Panc1 (cell line): ENCODE data around the gene SASS6. TPM values are rescaled to one million over a fixed set of nuclear protein-coding genes. Genes with fewer than 3 reads are reported as not detected.

ENCODE experiments used
- ATAC-seq: fragments of 200-7000 bp; cut with Tn5 transposase; 2 replicates; pipeline ENCODE4 v1.9.1; 2020; ENCODE audit warnings: mild to moderate bottlenecking, moderate library complexity
- BruUV-seq: library from RNA; stranded (reverse); fragments of 400-500 nt; replicated peaks from 2 replicates; lab custom pipeline; 2021; lab: Mats Ljungman, UMichigan
- CTCF ChIA-PET: fragments of 300-600 bp; sonication (Branson Sonifier 250); formaldehyde crosslinking; loops from one replicate; lab custom pipeline; 2022; ENCODE audit warnings: antibody characterized with exemption; lab: Charles Lee
- POLR2A ChIA-PET: fragments of 300-600 bp; sonication (Branson Sonifier 250); formaldehyde crosslinking; loops from one replicate; lab custom pipeline; 2022; ENCODE audit warnings: antibody characterized with exemption; lab: Charles Lee
- DNase-seq: peaks from one replicate; pipeline ENCODE4 v3.0.0-alpha.2; 2010; ENCODE audit warnings: low read depth, low spot score
- H3K27ac ChIP-seq: 2 replicates; pipeline ENCODE4 v1.5.1; 2011; ENCODE audit warnings: mild to moderate bottlenecking, low read length, inconsistent platforms
- H3K27me3 ChIP-seq: fragments of 200-500 bp; sonication (Bioruptor generic); 2 replicates; pipeline ENCODE4 v1.6.0; 2014; ENCODE audit warnings: low read length, inconsistent platforms; ENCODE audit not compliant: control insufficient read depth, insufficient read depth
- H3K36me3 ChIP-seq: fragments of 200-500 bp; sonication (Bioruptor generic); 2 replicates; pipeline ENCODE4 v1.5.1; 2014; ENCODE audit warnings: inconsistent platforms, mild to moderate bottlenecking, low read length, moderate library complexity; ENCODE audit not compliant: control insufficient read depth, insufficient read depth
- H3K4me1 ChIP-seq: 2 replicates; pipeline ENCODE4 v1.5.1; 2011; ENCODE audit warnings: inconsistent platforms, mild to moderate bottlenecking, low read length, moderate library complexity; ENCODE audit not compliant: control insufficient read depth, insufficient read depth
- H3K4me3 ChIP-seq, 2 experiments: 2 replicates each; pipeline ENCODE4 v1.5.1; 2011 to 2012; ENCODE audit warnings: low read depth in 2 of 2, low read length in 2 of 2, mild to moderate bottlenecking in 2 of 2, inconsistent platforms in 1 of 2, moderate library complexity in 1 of 2
- H3K9me3 ChIP-seq: fragments of 200-500 bp; sonication (Bioruptor generic); 2 replicates; pipeline ENCODE4 v1.5.1; 2014; ENCODE audit warnings: low read depth, mild to moderate bottlenecking, inconsistent platforms, low read length, moderate library complexity; ENCODE audit not compliant: control insufficient read depth, insufficient read depth
- CTCF ChIP-seq: fragments of 450-650 bp; IDR thresholded peaks from 2 replicates; pipeline ENCODE4 v1.5.1; 2017; ENCODE audit warnings: mild to moderate bottlenecking
- REST ChIP-seq, 2 experiments: IDR thresholded peaks; 2 replicates each; pipeline ENCODE4 v1.6.1; 2011 to 2012; ENCODE audit warnings: low read depth in 2 of 2, control low read depth in 1 of 2, low read length in 1 of 2, mild to moderate bottlenecking in 1 of 2, moderate library complexity in 1 of 2; ENCODE audit not compliant: insufficient read depth in 1 of 2
- in situ Hi-C: cut with HindIII; loops from 2 replicates; pipeline ENCODE4 v1.10.0; 2016; ENCODE audit warnings: low sequenced_read_pairs, low pct_unique_long_range_greater_than_20kb
- intact Hi-C: fragments of 100-400 bp; cut with micrococcal nuclease; formaldehyde crosslinking; loops from one replicate; pipeline ENCODE4 v1.10.0; 2022; ENCODE audit not compliant: unreplicated experiment
- total RNA-seq: library from RNA; stranded (reverse); gene quantifications from one replicate; pipeline ENCODE4 v1.2.1, GENCODE V29; 2021; ENCODE audit not compliant: unreplicated experiment

SASS6 gene
- total RNA-seq, 1 experiment from 2014 or later: 6.2 TPM

- CTCF ChIA-PET: no interaction called here
- H3K27me3 ChIP-seq: no peaks in the 10 kb centered on the region
- no peaks in the 10 kb centered on the region for H3K9me3 ChIP-seq
- no peaks in the 10 kb centered on the region; the same call in 1 of the 2 replicates for H3K4me1 ChIP-seq
- peaks cover 6% of the 10 kb centered on the region; the same call in 1 of the 2 replicates for H3K36me3 ChIP-seq
- POLR2A ChIA-PET: no interaction called here
- no peak overlapping the region for H3K27ac ChIP-seq
- DNase-seq (no peak), ATAC-seq (no peak)
- BruUV-seq: no TSS peak
- in situ Hi-C loops: no loop called here
- no peak for TF ChIP-seq REST (IDR thresholded peaks at IDR 0.05; ENCODE audit: insufficient read depth in 1 of 2, low read depth in 2 of 2, low read length in 1 of 2)
- TF ChIP-seq CTCF: peak; percentile 21; the same call in 1 of the 2 replicates
- intact Hi-C loops: loop anchor here (10.0 kb wide), 1 partner anchor 230 kb away; no protein-coding TSS in a partner anchor
- no peak overlapping the region for H3K4me3 ChIP-seq
These were observed 98.3 kb downstream of the SASS6 start for GRCh38 chr1:100034470-100034869.

Other genes with a start within 250 kb of the SASS6 start
- 15.9 TPM for gene SLC35A3, start 162.9 kb downstream of the SASS6 start, total RNA-seq
- 6.2 TPM for gene TRMT13, start 233 bp upstream of the SASS6 start, total RNA-seq
- 0.26 TPM for gene LRRC39, start 45.3 kb upstream of the SASS6 start, total RNA-seq
- 5.2 TPM for gene DBT, start 116.9 kb upstream of the SASS6 start, total RNA-seq
- 33.1 TPM for gene RTCA, start 133.3 kb upstream of the SASS6 start, total RNA-seq
- 6.6 TPM for gene CDC14A, start 219.6 kb upstream of the SASS6 start, total RNA-seq